GM21390 (cell line): ENCODE measurements around the gene FGFR3.

ENCODE experiments used
- ATAC-seq: cut with Tn5 transposase; IDR thresholded peaks from one replicate; pipeline ENCODE4 v1.9.1; 2021; ENCODE audit not compliant: unreplicated experiment

FGFR3 gene

GRCh38 chr4:1792832-1793495 lies at the start of gene FGFR3:
Gene FGFR3 (plus strand): TSS chr4:1793293. CDS start chr4:1793935, 642 bp downstream.
- ATAC-seq, result no peak

GRCh38 chr4:1743551-1743950 lies 49.5 kb upstream of the FGFR3 start:
- ATAC-seq, result no peak

GRCh38 chr4:1743975-1744374 lies 49.1 kb upstream of the FGFR3 start:
- ATAC-seq, result no peak

GRCh38 chr4:1744552-1744951 lies 48.5 kb upstream of the FGFR3 start:
- ATAC-seq, result no peak

- ATAC-seq, result no peak
These were observed 47.9 kb upstream of the FGFR3 start for GRCh38 chr4:1745165-1745564.

- no peak for ATAC-seq
These were observed 47.4 kb upstream of the FGFR3 start for GRCh38 chr4:1745697-1746096.

- ATAC-seq, result peak; percentile 61
These were observed 46.8 kb upstream of the FGFR3 start for GRCh38 chr4:1746265-1746691.

- ATAC-seq, result no peak
These were observed 46.0 kb upstream of the FGFR3 start for GRCh38 chr4:1746919-1747602.

- no peak for ATAC-seq
These were observed 45.5 kb upstream of the FGFR3 start for GRCh38 chr4:1747603-1747967.

- ATAC-seq, result no peak
These were observed 44.6 kb upstream of the FGFR3 start for GRCh38 chr4:1748465-1748995.

- no peak for ATAC-seq
These were observed 43.7 kb upstream of the FGFR3 start for GRCh38 chr4:1749370-1749769.

GRCh38 chr4:1749826-1750225 lies 43.3 kb upstream of the FGFR3 start:
- no peak for ATAC-seq

GRCh38 chr4:1750381-1751154 lies 42.5 kb upstream of the FGFR3 start:
- ATAC-seq, result no peak

GRCh38 chr4:1751155-1751918 lies 41.8 kb upstream of the FGFR3 start:
- ATAC-seq, result no peak

GRCh38 chr4:1751919-1752283 lies 41.2 kb upstream of the FGFR3 start:
- ATAC-seq, result no peak

- no peak for ATAC-seq
These were observed 40.6 kb upstream of the FGFR3 start for GRCh38 chr4:1752284-1753041.

GRCh38 chr4:1753294-1753696 lies 39.8 kb upstream of the FGFR3 start:
- no peak for ATAC-seq

- no peak for ATAC-seq
These were observed 39.3 kb upstream of the FGFR3 start for GRCh38 chr4:1753697-1754311.

GRCh38 chr4:1754336-1754735 lies 38.8 kb upstream of the FGFR3 start:
- ATAC-seq, result no peak

- ATAC-seq, result no peak
These were observed 37.8 kb upstream of the FGFR3 start for GRCh38 chr4:1755297-1755696.
